Renal cortex interstitium (tissue), 11 donors: ENCODE results near the gene RBFOX2. TPM values are rescaled to one million over a fixed set of nuclear protein-coding genes. Genes with fewer than 3 reads are reported as not detected.
A peak's percentile ranks its signal among the peaks of the same experiment; 100 is the strongest.

Experiments used
- DNase-seq, 11 donors: peaks; one replicate each; pipeline ENCODE4 v3.0.0-alpha.2; 2013; ENCODE audit warnings: low read depth in 9 of 11, low spot score in 4 of 11; ENCODE audit errors: extremely low read depth in 1 of 11
- polyA plus RNA-seq, 3 donors: library from polyadenylated mRNA; unstranded; fragments of 120-200 nt; gene quantifications; one replicate each; pipeline ENCODE4 v1.2.1, GENCODE V29; 2013; ENCODE audit not compliant: insufficient read length in 3 of 3

RBFOX2 gene
- polyA plus RNA-seq, 3 donors, result 114 to 137 (median 130) TPM

- DNase-seq, result no peak
Observed at GRCh38 chr22:35864545-35865165, 164.0 kb downstream of the RBFOX2 start.

GRCh38 chr22:35863432-35863831, 165.2 kb downstream of the RBFOX2 start:
- DNase-seq, result no peak

- no peak for DNase-seq
Observed at GRCh38 chr22:35862697-35863096, 165.9 kb downstream of the RBFOX2 start.

- no peak for DNase-seq
Observed at GRCh38 chr22:35861451-35861850, 167.2 kb downstream of the RBFOX2 start.

- DNase-seq, result no peak
Observed at GRCh38 chr22:35860837-35861236, 167.8 kb downstream of the RBFOX2 start.

- DNase-seq, result no peak
Observed at GRCh38 chr22:35860087-35860733, 168.4 kb downstream of the RBFOX2 start.

GRCh38 chr22:35854334-35854733, 174.3 kb downstream of the RBFOX2 start:
- DNase-seq, result no peak

GRCh38 chr22:35852076-35852475, 176.5 kb downstream of the RBFOX2 start:
- DNase-seq, result no peak

GRCh38 chr22:35850831-35851230, 177.8 kb downstream of the RBFOX2 start:
- no peak for DNase-seq

- DNase-seq, result no peak
Observed at GRCh38 chr22:35846804-35847203, 181.8 kb downstream of the RBFOX2 start.

- DNase-seq, result no peak
Observed at GRCh38 chr22:35844886-35845285, 183.7 kb downstream of the RBFOX2 start.

GRCh38 chr22:35842954-35843353, 185.7 kb downstream of the RBFOX2 start:
- no peak for DNase-seq

GRCh38 chr22:35842519-35842913, 186.1 kb downstream of the RBFOX2 start:
- no peak for DNase-seq

- no peak for DNase-seq
Observed at GRCh38 chr22:35841907-35842518, 186.6 kb downstream of the RBFOX2 start.

GRCh38 chr22:35840302-35840739, 188.3 kb downstream of the RBFOX2 start:
- peak; percentile 78 to 94 (median 89) for DNase-seq

- peak in 4 of 11 donors; percentile 16 to 72 (median 45) for DNase-seq
Observed at GRCh38 chr22:35839841-35840301, 188.8 kb downstream of the RBFOX2 start.

- peak in 1 of 11 donors; percentile 22 for DNase-seq
Observed at GRCh38 chr22:35838855-35839576, 189.6 kb downstream of the RBFOX2 start.

GRCh38 chr22:35837101-35837727, 191.4 kb downstream of the RBFOX2 start:
- DNase-seq, result no peak

- peak in 6 of 11 donors; percentile 42 to 78 (median 62) for DNase-seq
Observed at GRCh38 chr22:35835998-35836691, 192.5 kb downstream of the RBFOX2 start.
